A673 (cell line): Measurements from ENCODE around the gene PLCG2. TPM values are rescaled to one million over a fixed set of nuclear protein-coding genes. Genes with fewer than 3 reads are reported as not detected.

Source experiments
- BruUV-seq: library from RNA; stranded (reverse); fragments of 400-500 nt; replicated peaks from 2 replicates; lab custom pipeline; 2021; lab: Mats Ljungman, UMichigan
- CTCF ChIA-PET: fragments of 300-600 bp; sonication (Branson Sonifier 250); formaldehyde crosslinking; loops from one replicate; lab custom pipeline; 2022; ENCODE audit warnings: antibody characterized with exemption; lab: Charles Lee
- POLR2A ChIA-PET: fragments of 300-600 bp; sonication (Branson Sonifier 250); formaldehyde crosslinking; loops from one replicate; lab custom pipeline; 2022; ENCODE audit warnings: antibody characterized with exemption; ENCODE audit not compliant: low non-redundant PET; lab: Charles Lee
- DNase-seq: peaks from one replicate; pipeline ENCODE4 v3.0.0-alpha.2; 2015; ENCODE audit warnings: low spot score
- H3K27ac ChIP-seq: fragments of 200-600 bp; sonication (generic); 2 replicates; pipeline ENCODE4 v1.5.1; 2016; ENCODE audit warnings: mixed run types, low read depth, mild to moderate bottlenecking, mixed read lengths, antibody characterized with exemption, low read length; ENCODE audit not compliant: poor library complexity, severe bottlenecking
- H3K27me3 ChIP-seq: fragments of 200-600 bp; sonication (generic); replicated peaks from 2 replicates; pipeline ENCODE4 v1.6.1; 2017; ENCODE audit warnings: mixed run types, low read depth, mild to moderate bottlenecking, mixed read lengths, antibody characterized with exemption, low read length; ENCODE audit not compliant: insufficient read depth, poor library complexity
- H3K36me3 ChIP-seq: fragments of 200-600 bp; sonication (generic); 2 replicates; pipeline ENCODE4 v1.6.1; 2016; ENCODE audit warnings: mixed run types, mild to moderate bottlenecking, mixed read lengths, antibody characterized with exemption, low read length; ENCODE audit not compliant: insufficient read depth, poor library complexity, severe bottlenecking
- H3K4me1 ChIP-seq: fragments of 200-600 bp; sonication (generic); 2 replicates; pipeline ENCODE4 v1.6.1; 2017; ENCODE audit warnings: mixed run types, mild to moderate bottlenecking, mixed read lengths, antibody characterized with exemption, low read length; ENCODE audit not compliant: insufficient read depth, poor library complexity, severe bottlenecking
- H3K4me3 ChIP-seq: fragments of 200-600 bp; sonication (generic); 2 replicates; pipeline ENCODE4 v1.5.1; 2016; ENCODE audit warnings: low read depth, mixed run types, mild to moderate bottlenecking, mixed read lengths, low read length; ENCODE audit not compliant: poor library complexity, severe bottlenecking
- H3K9me3 ChIP-seq: fragments of 200-600 bp; sonication (generic); 2 replicates; pipeline ENCODE4 v1.6.1; 2016; ENCODE audit warnings: mixed run types, low read depth, mild to moderate bottlenecking, mixed read lengths, antibody characterized with exemption, low read length; ENCODE audit not compliant: poor library complexity, severe bottlenecking
- EZH2 ChIP-seq: fragments of 200-600 bp; sonication (generic); IDR thresholded peaks from 2 replicates; pipeline ENCODE4 v1.6.1; 2017; ENCODE audit warnings: borderline replicate concordance, low read depth, mild to moderate bottlenecking, mixed read lengths, antibody characterized with exemption, low read length; ENCODE audit not compliant: poor library complexity, severe bottlenecking
- intact Hi-C: fragments of 100-400 bp; cut with micrococcal nuclease; formaldehyde crosslinking; loops from one replicate; pipeline ENCODE4 v1.10.0; 2022; ENCODE audit not compliant: unreplicated experiment
- total RNA-seq: library from RNA; stranded (reverse); gene quantifications from 2 replicates; pipeline ENCODE4 v1.2.3, GENCODE V29; 2021
- TF ChIP-seq, protein P1 (sequence below): fragments of 300-800, 200-600 bp; sonication (generic); conservative IDR thresholded peaks from 2 replicates; pipeline ENCODE4 v1.5.1; 2017; ENCODE audit warnings: low read depth, mild to moderate bottlenecking, antibody characterized with exemption, low read length, moderate library complexity, mixed read lengths

The PLCG2 gene
- total RNA-seq, 1 experiment from 2014 or later, result 9.6 TPM

DNA sequence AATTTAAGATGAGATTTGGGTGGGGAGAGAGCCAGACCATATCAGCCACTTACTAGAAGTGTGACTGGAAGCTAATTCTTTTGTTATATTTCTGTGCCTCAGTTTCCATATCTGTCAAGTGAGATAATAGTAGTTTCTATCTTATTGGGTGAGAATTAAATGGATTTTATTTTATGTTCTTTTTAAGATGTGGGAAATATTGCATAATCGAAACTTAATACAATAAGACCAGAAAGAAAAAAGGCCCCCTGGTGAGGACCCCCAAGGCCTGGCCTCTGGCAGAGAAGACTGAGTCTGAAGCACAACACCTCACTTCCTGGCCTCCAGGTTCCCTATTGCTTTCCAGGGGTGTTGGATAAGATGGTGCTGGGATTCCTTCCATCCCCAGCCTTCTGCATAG is 13.7 kb downstream of the PLCG2 start:
- Histone ChIP-seq H3K4me3 (no peak overlapping the region), H3K27me3 (no peaks in the 10 kb centered on the region), H3K27ac (no peak overlapping the region), H3K4me1 (no peaks in the 10 kb centered on the region), H3K9me3 (no peaks in the 10 kb centered on the region), H3K36me3 (no peaks in the 10 kb centered on the region)
- DNase-seq, result no peak
- BruUV-seq, result no TSS peak
- ChIA-PET CTCF (no interaction called here), POLR2A (interaction anchor here (0.7 kb wide), 1 partner anchor 21 kb away, joined by 8 read pairs; no protein-coding TSS in a partner anchor)
- intact Hi-C loops, result no loop called here
- TF ChIP-seq EZH2, result no peak
- TF ChIP-seq, protein P1, sequence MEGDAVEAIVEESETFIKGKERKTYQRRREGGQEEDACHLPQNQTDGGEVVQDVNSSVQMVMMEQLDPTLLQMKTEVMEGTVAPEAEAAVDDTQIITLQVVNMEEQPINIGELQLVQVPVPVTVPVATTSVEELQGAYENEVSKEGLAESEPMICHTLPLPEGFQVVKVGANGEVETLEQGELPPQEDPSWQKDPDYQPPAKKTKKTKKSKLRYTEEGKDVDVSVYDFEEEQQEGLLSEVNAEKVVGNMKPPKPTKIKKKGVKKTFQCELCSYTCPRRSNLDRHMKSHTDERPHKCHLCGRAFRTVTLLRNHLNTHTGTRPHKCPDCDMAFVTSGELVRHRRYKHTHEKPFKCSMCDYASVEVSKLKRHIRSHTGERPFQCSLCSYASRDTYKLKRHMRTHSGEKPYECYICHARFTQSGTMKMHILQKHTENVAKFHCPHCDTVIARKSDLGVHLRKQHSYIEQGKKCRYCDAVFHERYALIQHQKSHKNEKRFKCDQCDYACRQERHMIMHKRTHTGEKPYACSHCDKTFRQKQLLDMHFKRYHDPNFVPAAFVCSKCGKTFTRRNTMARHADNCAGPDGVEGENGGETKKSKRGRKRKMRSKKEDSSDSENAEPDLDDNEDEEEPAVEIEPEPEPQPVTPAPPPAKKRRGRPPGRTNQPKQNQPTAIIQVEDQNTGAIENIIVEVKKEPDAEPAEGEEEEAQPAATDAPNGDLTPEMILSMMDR, result no peak

DNA sequence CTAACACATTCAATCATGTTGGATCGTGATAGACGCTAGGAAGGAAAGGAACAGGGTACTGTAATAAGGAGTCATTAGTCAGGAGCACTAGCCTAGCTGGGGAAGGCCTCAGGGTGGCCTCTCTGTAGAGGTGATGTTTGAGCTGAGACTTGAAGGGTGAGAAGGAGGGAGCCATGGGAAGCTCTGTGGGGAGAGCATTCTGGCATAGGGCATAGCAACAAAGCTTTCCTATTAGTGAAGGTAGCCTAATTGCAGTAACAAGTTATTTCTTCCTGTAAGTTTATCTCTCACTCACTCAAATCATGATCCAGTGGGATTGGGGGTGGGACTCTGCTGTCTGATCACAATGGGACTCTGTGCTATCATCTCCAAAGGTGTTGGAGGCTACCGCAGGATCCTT is 16.1 kb downstream of the PLCG2 start:
- Histone ChIP-seq H3K27ac (no peak overlapping the region), H3K27me3 (no peaks in the 10 kb centered on the region), H3K36me3 (no peaks in the 10 kb centered on the region), H3K9me3 (no peaks in the 10 kb centered on the region), H3K4me3 (no peak overlapping the region), H3K4me1 (peaks cover 14% of the 10 kb centered on the region)
- ChIA-PET CTCF (no interaction called here), POLR2A (no interaction called here)
- BruUV-seq, result no TSS peak
- DNase-seq, result no peak
- no peak for TF ChIP-seq EZH2
- TF ChIP-seq, protein P1, result no peak
- intact Hi-C loops, result loop anchor here (1.0 kb wide), 1 partner anchor 35 kb away; no protein-coding TSS in a partner anchor

DNA sequence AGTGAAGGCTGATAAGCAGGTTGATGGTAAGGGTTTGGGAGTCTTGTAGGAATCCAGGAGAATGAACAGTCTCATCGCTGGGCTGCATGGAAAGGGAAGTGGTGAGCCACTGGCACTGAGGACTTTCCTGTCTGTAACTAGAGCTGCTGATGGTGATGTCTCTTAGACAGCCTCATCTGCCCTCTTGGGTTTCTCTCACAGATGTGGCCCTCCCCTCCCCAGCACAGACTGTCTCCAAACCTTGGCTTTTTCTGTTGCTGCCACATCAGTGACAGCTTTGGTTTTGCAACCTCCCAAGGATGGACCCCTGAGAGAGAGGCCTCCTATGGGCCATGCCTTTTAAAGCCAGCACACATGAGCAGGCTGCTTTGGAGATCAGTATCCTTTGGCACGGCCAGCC is 16.9 kb downstream of the PLCG2 start:
- DNase-seq, result no peak
- H3K27ac ChIP-seq, result no peak overlapping the region
- no peak overlapping the region for H3K4me3 ChIP-seq
- no TSS peak for BruUV-seq
- POLR2A ChIA-PET, result no interaction called here
- H3K36me3 ChIP-seq, result no peaks in the 10 kb centered on the region
- CTCF ChIA-PET, result no interaction called here
- peaks cover 14% of the 10 kb centered on the region for H3K4me1 ChIP-seq
- intact Hi-C loops, result no loop called here
- H3K27me3 ChIP-seq, result no peaks in the 10 kb centered on the region
- TF ChIP-seq EZH2, result no peak
- TF ChIP-seq, protein P1, result no peak
- no peaks in the 10 kb centered on the region for H3K9me3 ChIP-seq
